ENCODE data around the gene AGAP1.

- TF ChIP-seq POLR2AphosphoS5 (IDR thresholded peaks at IDR 0.05; ENCODE audit: low read depth, low read length) (no peak), REST (IDR thresholded peaks at IDR 0.05; ENCODE audit: insufficient read depth in 1 of 2, low read depth in 2 of 2, low read length in 2 of 2) (no peak)
Measured at GRCh38 chr2:235550378-235550760, 56.5 kb downstream of the AGAP1 start.
